CD4-positive, alpha-beta T cell treated with Interferon alpha-2 for 1 hour (primary cell): ENCODE data around the gene MAU2.

ENCODE experiments used
- DNase-seq, 2 donors: peaks; one replicate each; pipeline ENCODE4 v3.0.0-alpha.2; 2020 to 2022

The MAU2 gene

GRCh38 chr19:19308373-19308772, 12.3 kb upstream of the MAU2 start:
- no peak for DNase-seq

- DNase-seq: no peak
These were observed 5.2 kb upstream of the MAU2 start for GRCh38 chr19:19315444-19315843.

GRCh38 chr19:19316082-19316481, 4.5 kb upstream of the MAU2 start:
- no peak for DNase-seq

GRCh38 chr19:19319732-19320360, 783 bp upstream of the MAU2 start:
- peak in 1 of 2 donors; percentile 1 for DNase-seq

- DNase-seq: peak in 1 of 2 donors; percentile 7
These were observed 530 bp downstream of the MAU2 start for GRCh38 chr19:19321141-19321577.

- no peak for DNase-seq
These were observed 3.6 kb downstream of the MAU2 start for GRCh38 chr19:19324059-19324770.

- no peak for DNase-seq
These were observed 7.0 kb downstream of the MAU2 start for GRCh38 chr19:19327672-19328071.

- peak; percentile 5 to 10 for DNase-seq
These were observed 8.5 kb downstream of the MAU2 start for GRCh38 chr19:19329126-19329525.

GRCh38 chr19:19334063-19334988, 13.7 kb downstream of the MAU2 start:
- no peak for DNase-seq

- DNase-seq: no peak
These were observed 14.3 kb downstream of the MAU2 start for GRCh38 chr19:19334989-19335344.

GRCh38 chr19:19335408-19336158, 15.0 kb downstream of the MAU2 start:
- DNase-seq: no peak

GRCh38 chr19:19336597-19336996, 16.0 kb downstream of the MAU2 start:
- no peak for DNase-seq

- DNase-seq: no peak
These were observed 16.5 kb downstream of the MAU2 start for GRCh38 chr19:19337120-19337519.

- DNase-seq: no peak
These were observed 17.5 kb downstream of the MAU2 start for GRCh38 chr19:19338082-19338481.

- DNase-seq: no peak
These were observed 20.4 kb downstream of the MAU2 start for GRCh38 chr19:19341026-19341425.

GRCh38 chr19:19342086-19343015, 21.7 kb downstream of the MAU2 start:
- no peak for DNase-seq

- DNase-seq: no peak
These were observed 22.4 kb downstream of the MAU2 start for GRCh38 chr19:19343016-19343362.

- DNase-seq: no peak
These were observed 23.1 kb downstream of the MAU2 start for GRCh38 chr19:19343762-19344161.

- DNase-seq: no peak
These were observed 24.6 kb downstream of the MAU2 start for GRCh38 chr19:19345232-19345631.

GRCh38 chr19:19345970-19346369, 25.3 kb downstream of the MAU2 start:
- no peak for DNase-seq

GRCh38 chr19:19347401-19348110, 26.9 kb downstream of the MAU2 start:
- no peak for DNase-seq
